Renal cortical epithelial cell (primary cell): Measurements from ENCODE around the gene CPEB1. TPM values are rescaled to one million over a fixed set of nuclear protein-coding genes. Genes with fewer than 3 reads are reported as not detected.

Experiments
- DNase-seq: peaks from one replicate; pipeline ENCODE4 v3.0.0-alpha.2; 2011; ENCODE audit warnings: low read depth
- total RNA-seq: library from RNA; depleted of rRNA; stranded (reverse); fragments of >200 nt; gene quantifications from 2 replicates; pipeline ENCODE4 v1.2.3, GENCODE V29; 2014

The CPEB1 gene
- total RNA-seq = 0.20 and 0.35 TPM in 2 replicates

GRCh38 chr15:82647045-82647834 lies at the start of gene CPEB1:
Gene CPEB1, minus strand, starts transcription at chr15:82647363. Its CDS starts 18,904 bp downstream, at chr15:82628459.
- DNase-seq = no peak

- DNase-seq = no peak
Measured at GRCh38 chr15:82692171-82692570, 45.0 kb upstream of the CPEB1 start.

GRCh38 chr15:82689147-82689546 lies 42.0 kb upstream of the CPEB1 start:
- DNase-seq = no peak

- DNase-seq = no peak
Measured at GRCh38 chr15:82688691-82689090, 41.5 kb upstream of the CPEB1 start.

- no peak for DNase-seq
Measured at GRCh38 chr15:82681371-82681770, 34.2 kb upstream of the CPEB1 start.

- peak; percentile 4 for DNase-seq
Measured at GRCh38 chr15:82680200-82681102, 33.3 kb upstream of the CPEB1 start.

GRCh38 chr15:82679626-82680199 lies 32.5 kb upstream of the CPEB1 start:
- no peak for DNase-seq

- DNase-seq = no peak
Measured at GRCh38 chr15:82677720-82678323, 30.7 kb upstream of the CPEB1 start.

- DNase-seq = no peak
Measured at GRCh38 chr15:82674873-82675272, 27.7 kb upstream of the CPEB1 start.

GRCh38 chr15:82670699-82671098 lies 23.5 kb upstream of the CPEB1 start:
- no peak for DNase-seq

- no peak for DNase-seq
Measured at GRCh38 chr15:82666606-82667005, 19.4 kb upstream of the CPEB1 start.

GRCh38 chr15:82664021-82664420 lies 16.9 kb upstream of the CPEB1 start:
- DNase-seq = no peak

GRCh38 chr15:82663186-82663600 lies 16.0 kb upstream of the CPEB1 start:
- peak; percentile 23 for DNase-seq

GRCh38 chr15:82662641-82663040 lies 15.5 kb upstream of the CPEB1 start:
- no peak for DNase-seq

GRCh38 chr15:82660378-82660777 lies 13.2 kb upstream of the CPEB1 start:
- DNase-seq = no peak

GRCh38 chr15:82656641-82657266 lies 9.6 kb upstream of the CPEB1 start:
- DNase-seq = no peak

- no peak for DNase-seq
Measured at GRCh38 chr15:82655606-82656005, 8.4 kb upstream of the CPEB1 start.

- DNase-seq = no peak
Measured at GRCh38 chr15:82653483-82654168, 6.5 kb upstream of the CPEB1 start.

- DNase-seq = no peak
Measured at GRCh38 chr15:82651708-82652107, 4.5 kb upstream of the CPEB1 start.

- DNase-seq = no peak
Measured at GRCh38 chr15:82650046-82650670, 3.0 kb upstream of the CPEB1 start.
